NCI-H226 (cell line): ENCODE data around the gene SS18L1.

Experiments used
- DNase-seq: peaks from one replicate; pipeline ENCODE4 v3.0.0-alpha.2; 2015

SS18L1 gene

GRCh38 chr20:62216636-62217566 lies 73.3 kb downstream of the SS18L1 start:
- no peak for DNase-seq

GRCh38 chr20:62217913-62218773 lies 74.6 kb downstream of the SS18L1 start:
- DNase-seq = no peak

- no peak for DNase-seq
Observed at GRCh38 chr20:62219101-62219991, 75.8 kb downstream of the SS18L1 start.

GRCh38 chr20:62219992-62220665 lies 76.6 kb downstream of the SS18L1 start, which contains the start of gene HRH3:
TSS of gene HRH3 (minus strand) at chr20:62220278. CDS start at chr20:62219970, 308 bp downstream.
- peak; percentile 27 for DNase-seq

GRCh38 chr20:62220666-62221568 lies 77.3 kb downstream of the SS18L1 start:
- DNase-seq = no peak

GRCh38 chr20:62222266-62222850 lies 78.8 kb downstream of the SS18L1 start:
- DNase-seq = no peak

- no peak for DNase-seq
Observed at GRCh38 chr20:62222972-62223371, 79.4 kb downstream of the SS18L1 start.

GRCh38 chr20:62223571-62223970 lies 80.0 kb downstream of the SS18L1 start:
- no peak for DNase-seq

- DNase-seq = no peak
Observed at GRCh38 chr20:62224113-62224855, 80.7 kb downstream of the SS18L1 start.

GRCh38 chr20:62225026-62225425 lies 81.5 kb downstream of the SS18L1 start:
- no peak for DNase-seq

GRCh38 chr20:62225820-62226635 lies 82.5 kb downstream of the SS18L1 start:
- DNase-seq = no peak

GRCh38 chr20:62226707-62227590 lies 83.4 kb downstream of the SS18L1 start:
- no peak for DNase-seq

- no peak for DNase-seq
Observed at GRCh38 chr20:62227591-62227976, 84.0 kb downstream of the SS18L1 start.

GRCh38 chr20:62227977-62228958 lies 84.7 kb downstream of the SS18L1 start:
- DNase-seq = no peak

- DNase-seq = no peak
Observed at GRCh38 chr20:62228982-62229545, 85.5 kb downstream of the SS18L1 start.

GRCh38 chr20:62229667-62230066 lies 86.1 kb downstream of the SS18L1 start:
- DNase-seq = no peak
